GM19452 (cell line): ENCODE results near the gene RANBP17.
"Not testable (repeated sequence)": the region's sequence is repeated elsewhere in the genome, so short reads cannot be mapped to it uniquely, and the experiment has no call there.

Source experiments
- ATAC-seq: cut with Tn5 transposase; IDR thresholded peaks from one replicate; pipeline ENCODE4 v1.9.1; 2021; ENCODE audit not compliant: unreplicated experiment

The RANBP17 gene

DNA sequence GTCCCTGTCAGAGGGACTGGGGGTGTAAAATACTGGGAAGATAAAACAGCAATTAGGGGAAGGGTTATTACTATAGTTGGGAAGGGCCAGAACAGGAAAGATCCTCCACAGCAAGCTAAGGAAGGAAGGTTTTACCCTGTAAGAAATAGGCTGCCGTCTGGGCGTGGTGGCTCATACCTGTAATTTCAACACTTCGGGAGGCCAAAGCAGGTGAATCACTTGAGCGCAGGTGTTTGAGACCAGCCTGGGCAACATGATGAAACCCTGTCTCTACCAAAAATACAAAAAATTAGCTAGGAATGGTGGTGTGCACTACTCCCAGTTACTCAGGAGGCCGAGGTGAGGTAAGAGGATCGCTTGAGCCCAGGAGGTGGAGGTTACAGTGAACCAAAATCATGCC, 282.1 kb downstream of the RANBP17 start:
- no peak for ATAC-seq

- no peak for ATAC-seq
Measured at GRCh38 chr5:171149333-171149732, 287.5 kb downstream of the RANBP17 start.

DNA sequence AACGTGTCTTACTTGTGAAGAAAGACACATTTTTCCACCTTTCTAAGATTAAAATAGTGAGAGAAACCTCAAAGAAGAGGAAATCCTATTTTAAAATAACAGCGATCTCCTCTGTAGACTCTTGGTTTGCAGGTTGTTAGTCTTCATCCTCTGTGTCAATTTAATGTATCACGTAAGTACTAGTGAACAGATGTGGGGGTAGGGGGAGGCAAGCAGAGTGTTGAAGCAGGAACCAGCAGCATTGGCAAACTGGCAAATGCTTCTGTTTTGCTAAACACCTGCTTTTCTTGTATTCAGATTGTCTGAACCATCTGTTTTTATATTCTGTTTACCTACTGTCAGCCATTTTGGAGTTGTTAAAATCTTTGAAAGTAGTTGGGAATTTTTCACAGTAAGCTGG, 288.0 kb downstream of the RANBP17 start:
- no peak for ATAC-seq

- ATAC-seq: no peak
Measured at GRCh38 chr5:171152382-171152781, 290.6 kb downstream of the RANBP17 start.

DNA sequence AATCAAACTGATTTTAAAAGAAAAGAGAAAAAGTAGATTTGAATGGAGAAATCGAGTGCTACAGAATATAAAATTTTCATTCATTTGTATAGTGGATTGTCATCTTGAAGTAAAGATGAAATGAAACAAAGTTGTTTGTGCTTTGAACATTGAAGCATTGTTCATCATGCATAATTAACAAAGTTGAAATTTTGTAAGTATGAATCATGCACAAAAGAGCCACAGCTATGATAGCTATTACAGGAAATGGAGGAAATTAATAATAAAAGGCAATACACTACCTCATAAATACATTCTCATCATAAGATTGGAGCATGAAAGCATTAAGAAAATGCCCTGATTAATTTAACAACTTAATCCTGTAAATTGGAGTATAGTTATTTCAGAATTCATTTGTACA, 293.8 kb downstream of the RANBP17 start:
- ATAC-seq: no peak

- no peak for ATAC-seq
Measured at GRCh38 chr5:171157276-171157675, 295.5 kb downstream of the RANBP17 start.

DNA sequence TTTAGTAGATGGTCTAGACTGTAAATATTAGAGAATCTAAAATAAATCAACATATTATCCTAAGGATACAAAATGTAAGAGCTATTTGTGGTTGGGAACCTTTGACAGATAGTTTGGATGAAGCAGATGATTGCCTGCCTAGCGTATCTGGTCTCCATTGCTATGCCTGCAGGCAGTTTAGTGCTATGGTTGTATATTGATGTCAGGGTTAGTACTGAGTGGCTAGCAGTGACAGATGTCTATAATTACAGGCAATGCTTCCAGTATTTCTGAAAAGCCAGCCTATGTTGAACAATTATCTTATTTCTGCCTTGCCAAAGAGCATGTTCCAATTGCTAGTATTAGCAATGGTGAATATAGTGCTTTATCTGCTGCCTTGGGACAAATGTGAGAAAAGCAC, 296.0 kb downstream of the RANBP17 start:
- ATAC-seq: no peak

GRCh38 chr5:171158581-171158980, 296.8 kb downstream of the RANBP17 start:
- no peak for ATAC-seq

GRCh38 chr5:171162165-171162564, 300.3 kb downstream of the RANBP17 start:
- peak; percentile 15 for ATAC-seq

DNA sequence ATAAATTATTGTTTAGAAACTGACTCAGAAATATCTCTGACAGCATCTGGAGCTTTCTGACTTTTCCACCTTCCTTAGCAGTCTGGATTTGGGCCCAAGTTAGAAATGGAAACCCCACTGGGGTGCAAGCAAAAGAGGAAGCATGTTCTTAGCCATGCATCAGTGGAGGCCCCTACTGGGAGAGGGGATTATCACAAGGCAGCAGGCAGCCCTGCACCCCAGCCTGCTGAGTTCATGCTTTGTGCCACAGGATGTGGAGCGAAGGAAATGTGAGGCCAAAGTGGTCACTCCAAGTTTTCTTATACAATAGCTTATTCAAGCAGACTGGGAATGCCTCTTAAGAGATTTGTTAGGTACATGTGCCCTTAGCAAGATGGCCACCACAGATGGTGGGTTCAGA, 300.8 kb downstream of the RANBP17 start:
- peak; percentile 84 for ATAC-seq

GRCh38 chr5:171166766-171167165, 304.9 kb downstream of the RANBP17 start:
- no peak for ATAC-seq

- no peak for ATAC-seq
Measured at GRCh38 chr5:171168171-171168570, 306.4 kb downstream of the RANBP17 start.

DNA sequence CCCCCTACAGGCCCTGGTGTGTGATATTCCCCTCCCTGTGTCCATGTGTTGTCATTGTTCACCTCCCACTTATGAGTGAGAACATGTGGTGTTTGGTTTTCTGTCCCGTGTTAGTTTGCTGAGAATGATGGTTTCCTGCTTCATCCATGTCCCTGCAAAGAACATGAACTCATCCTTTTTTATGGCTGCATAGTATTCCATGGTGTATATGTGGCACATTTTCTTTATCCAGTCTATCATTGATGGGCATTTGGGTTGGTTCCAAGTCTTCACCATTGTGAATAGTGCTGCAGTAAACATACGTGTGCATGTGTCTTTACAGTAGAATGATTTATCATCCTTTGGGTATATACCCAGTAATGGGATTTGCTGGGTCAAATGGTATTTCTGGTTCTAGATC, 313.1 kb downstream of the RANBP17 start:
- ATAC-seq: not testable (repeated sequence)

GRCh38 chr5:171175746-171176145, 313.9 kb downstream of the RANBP17 start:
- no peak for ATAC-seq

GRCh38 chr5:171178190-171178589, 316.4 kb downstream of the RANBP17 start:
- not testable (repeated sequence) for ATAC-seq

DNA sequence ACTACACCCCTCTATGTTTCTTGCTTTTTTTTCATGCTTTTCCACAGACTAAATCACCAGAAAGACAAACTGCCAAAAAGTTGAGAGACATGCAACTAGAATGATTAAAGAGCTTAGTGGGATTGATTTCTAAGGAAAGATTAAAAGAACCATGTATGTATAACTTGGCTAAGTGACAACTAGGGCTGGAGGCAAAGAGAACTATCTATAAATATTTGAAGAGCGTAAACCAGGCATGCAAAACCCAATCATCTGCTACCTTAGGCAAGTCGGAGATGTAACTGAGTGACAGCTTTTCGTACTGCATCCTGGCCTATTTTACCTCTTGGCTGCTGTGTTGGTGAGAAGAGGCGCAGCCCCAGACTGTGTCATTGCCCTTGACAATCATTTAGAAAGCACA, 326.2 kb downstream of the RANBP17 start:
- no peak for ATAC-seq

DNA sequence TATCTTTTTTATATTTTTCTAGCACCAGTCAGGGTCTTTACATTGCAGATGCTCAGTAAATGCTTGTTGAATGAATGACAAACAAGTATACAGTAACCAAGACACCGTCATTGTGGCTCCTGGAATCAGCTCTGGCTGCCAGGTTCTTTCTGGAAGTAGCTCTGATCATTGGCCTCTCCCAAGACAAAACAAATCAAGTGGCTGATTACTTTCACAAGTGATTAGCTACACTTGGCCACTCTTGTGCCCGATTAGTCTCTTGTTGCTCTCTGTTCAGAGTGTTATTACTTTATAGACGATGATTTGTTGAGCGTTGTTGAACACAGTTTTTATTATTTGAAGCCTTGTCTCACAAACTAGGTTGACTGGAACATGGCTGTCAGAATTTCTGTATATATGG, 327.6 kb downstream of the RANBP17 start:
- no peak for ATAC-seq

DNA sequence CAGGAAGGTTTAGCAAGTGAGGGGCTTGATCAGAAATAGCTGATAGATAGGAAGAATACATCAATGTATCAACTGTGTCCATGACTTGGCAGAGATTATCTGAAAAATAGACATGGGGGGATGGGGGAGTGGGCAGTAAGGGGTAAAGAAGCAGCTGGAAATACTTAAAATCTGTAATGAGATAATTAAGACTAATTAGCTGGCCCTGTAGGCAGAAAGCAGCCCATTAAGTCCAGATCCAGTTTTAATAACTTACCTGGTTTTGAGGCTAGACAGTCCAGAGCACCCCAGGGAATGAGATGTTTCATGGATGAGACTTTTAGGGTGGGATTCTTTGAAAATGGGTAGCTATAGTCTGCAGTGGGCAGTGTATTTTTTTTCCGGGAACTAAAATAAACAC, 330.3 kb downstream of the RANBP17 start:
- ATAC-seq: no peak

GRCh38 chr5:171201310-171201709, 339.5 kb downstream of the RANBP17 start:
- no peak for ATAC-seq

DNA sequence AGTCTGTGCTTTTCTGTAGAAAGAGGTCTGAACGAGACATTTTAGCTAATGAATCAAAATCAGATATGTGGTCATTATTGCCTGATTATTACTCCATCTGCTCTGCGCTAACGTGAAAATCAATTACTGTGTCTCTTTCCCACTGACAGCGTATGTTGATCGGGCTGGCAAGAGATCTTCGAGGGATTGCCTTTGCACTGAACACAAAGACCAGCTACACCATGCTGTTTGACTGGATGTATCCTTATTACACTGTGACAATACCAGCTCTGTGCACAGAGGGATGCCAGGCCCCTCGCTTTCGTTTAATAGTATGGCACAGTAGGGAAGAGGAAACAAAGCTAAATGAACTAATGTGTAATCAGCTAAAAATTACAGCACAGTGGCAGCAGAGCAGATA, 343.6 kb downstream of the RANBP17 start:
- no peak for ATAC-seq

GRCh38 chr5:171207256-171207847, 345.5 kb downstream of the RANBP17 start:
- no peak for ATAC-seq

GRCh38 chr5:171221916-171222315, 360.1 kb downstream of the RANBP17 start:
- no peak for ATAC-seq

DNA sequence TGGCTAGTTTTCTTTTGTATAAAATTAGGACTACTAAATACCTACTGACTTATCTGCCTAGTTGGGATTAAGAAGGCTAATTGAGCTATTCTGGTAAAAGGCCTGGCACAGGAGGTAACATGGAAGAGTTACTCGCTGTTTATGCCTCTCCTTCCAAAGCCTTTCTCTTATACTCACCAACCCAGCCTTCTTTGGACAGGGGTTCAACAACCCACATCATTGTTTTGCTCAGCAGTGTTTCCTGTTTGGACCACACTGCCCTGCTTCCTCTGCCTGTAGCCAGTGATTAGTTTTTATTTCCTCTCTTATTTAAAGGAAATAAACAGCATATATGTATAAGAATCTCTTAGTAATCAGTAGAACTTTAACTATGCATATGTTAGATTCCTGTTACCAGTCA, 362.1 kb downstream of the RANBP17 start:
- ATAC-seq: no peak
